Nephron (organoid): ENCODE data around the gene FAM76A.
"Not testable (repeated sequence)": the region's sequence is repeated elsewhere in the genome, so short reads cannot be mapped to it uniquely, and the experiment has no call there.

Experiments used
- H3K27ac Mint-ChIP-seq, 3 experiments: 2 replicates each; pipeline ENCODE4 v1.8.0; 2020; ENCODE audit warnings: mixed read lengths in 3 of 3, mild to moderate bottlenecking in 2 of 3, moderate library complexity in 1 of 3
- H3K27me3 Mint-ChIP-seq: 2 replicates; pipeline ENCODE4 v1.8.0; 2021; ENCODE audit warnings: low read depth, mild to moderate bottlenecking, moderate library complexity, mixed read lengths
- H3K36me3 Mint-ChIP-seq: 2 replicates; pipeline ENCODE4 v1.8.0; 2020; ENCODE audit warnings: low read depth, mixed read lengths
- H3K4me1 Mint-ChIP-seq: 2 replicates; pipeline ENCODE4 v1.8.0; 2020; ENCODE audit warnings: mixed read lengths
- H3K4me3 Mint-ChIP-seq, 3 experiments: 2 replicates each; pipeline ENCODE4 v1.8.0; 2020; ENCODE audit warnings: mild to moderate bottlenecking in 3 of 3, mixed read lengths in 3 of 3, moderate library complexity in 2 of 3
- H3K9me3 Mint-ChIP-seq: 2 replicates; pipeline ENCODE4 v1.8.0; 2020; ENCODE audit warnings: mixed read lengths
- CTCF ChIP-seq, 3 experiments: fragments of 200-600 bp; sonication (generic); IDR thresholded peaks; one replicate each; pipeline ENCODE4 v1.5.0; 2021; ENCODE audit warnings: antibody characterized with exemption in 3 of 3; ENCODE audit not compliant: unreplicated experiment in 3 of 3

FAM76A gene

DNA sequence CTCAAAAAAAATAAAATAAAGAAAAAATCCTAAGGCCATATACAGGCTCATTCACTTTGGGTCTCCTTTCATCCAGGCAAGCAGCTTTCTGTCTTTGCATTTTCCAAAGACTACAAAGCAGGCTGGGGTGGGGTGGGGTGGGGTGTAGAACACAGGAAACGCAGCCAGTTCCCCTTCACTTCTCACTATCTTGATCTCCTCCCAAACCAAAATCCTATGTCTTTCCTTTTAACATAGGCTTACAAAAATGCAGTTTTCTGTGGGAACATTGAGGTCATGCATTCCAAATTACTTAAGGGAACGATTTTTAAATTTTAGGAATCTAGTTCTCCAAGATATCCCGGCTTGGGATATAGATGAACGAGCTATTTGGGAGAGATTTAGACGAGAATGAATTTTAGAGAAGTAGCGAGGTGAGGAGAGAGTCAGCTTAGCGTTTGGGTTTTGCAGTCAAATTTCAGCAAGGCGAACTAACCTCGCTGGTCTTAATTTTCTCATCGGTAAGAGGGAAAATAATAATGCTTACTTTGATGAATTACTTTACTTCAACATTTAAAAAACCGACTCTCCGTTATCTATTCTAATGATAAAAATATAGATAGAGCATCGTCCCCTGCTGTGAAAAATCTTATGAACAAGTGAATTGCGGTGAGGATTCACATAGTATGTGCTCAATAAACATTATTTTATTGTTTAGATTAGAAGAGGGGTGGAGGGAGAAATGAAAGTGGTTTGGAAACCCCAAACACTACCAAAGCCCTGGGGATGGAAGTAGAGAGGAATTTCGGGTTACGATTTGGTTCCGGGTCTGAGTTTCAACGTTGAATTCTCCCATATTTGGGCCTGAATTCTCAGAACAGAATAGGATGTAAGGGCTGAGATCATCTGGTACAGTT is 46.5 kb downstream of the FAM76A start:
- H3K4me1 Mint-ChIP-seq: peaks cover 12% of the 10 kb centered on the region
- H3K36me3 Mint-ChIP-seq: peaks cover 3% of the 10 kb centered on the region
- no peak for TF ChIP-seq CTCF (IDR thresholded peaks at IDR 0.05; ENCODE audit: unreplicated experiment in 3 of 3)
- no peaks in the 10 kb centered on the region for H3K27me3 Mint-ChIP-seq
- H3K9me3 Mint-ChIP-seq: no peaks in the 10 kb centered on the region
- peak overlapping the region; percentile 91 to 95 (median 94) for H3K4me3 Mint-ChIP-seq
- H3K27ac Mint-ChIP-seq: peak overlapping the region; percentile 81 to 95 (median 95)

DNA sequence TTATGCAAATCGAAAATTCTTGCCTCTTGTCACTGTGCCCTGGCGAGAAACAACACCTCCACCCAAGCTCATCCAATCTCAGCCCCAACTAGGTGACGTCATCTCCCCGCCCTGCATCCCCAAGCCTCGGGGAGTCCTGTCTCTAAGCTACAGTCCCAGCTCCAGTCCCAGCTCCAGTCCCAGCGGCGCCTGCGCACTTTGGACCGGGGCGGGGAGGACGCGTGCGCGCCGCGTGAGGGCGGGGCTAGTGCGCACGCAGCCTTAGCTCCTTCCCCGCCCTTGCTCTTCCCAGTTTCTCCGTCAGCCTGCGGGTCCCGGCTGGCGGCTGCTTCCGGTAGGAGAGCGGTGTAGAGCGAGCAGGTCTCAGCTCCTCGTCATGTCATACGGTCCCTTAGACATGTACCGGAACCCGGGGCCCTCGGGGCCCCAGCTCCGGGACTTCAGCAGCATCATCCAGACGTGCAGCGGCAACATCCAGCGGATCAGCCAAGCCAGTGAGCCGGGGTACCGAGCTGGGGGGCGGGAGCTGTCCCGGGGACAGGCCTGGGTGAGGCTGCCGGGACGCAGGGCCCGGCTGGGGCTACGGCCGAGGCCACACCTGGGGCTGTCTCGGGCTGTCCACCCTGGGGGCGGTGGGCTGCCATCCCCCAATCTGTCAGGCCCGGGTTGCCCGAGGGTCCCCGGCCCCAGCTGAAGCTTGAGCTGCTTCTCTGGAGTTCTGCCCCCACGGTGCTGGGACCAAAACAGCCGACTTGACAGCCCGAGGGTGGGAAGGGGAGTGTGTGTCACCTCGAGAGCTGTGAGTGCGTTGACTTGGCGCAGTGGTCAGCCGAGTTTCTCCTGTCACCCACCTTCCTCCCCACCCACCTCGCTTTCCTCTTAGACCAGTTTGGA is 47.4 kb downstream of the FAM76A start, which contains the start of gene STX12:
TSS of gene STX12 (plus strand) at position 288 of the 894 bp plus-strand sequence. CDS start at position 377, 89 bp downstream.
- Mint-ChIP-seq H3K4me3 (peak within 1 kb of the TSS; percentile 94 to 97 (median 95)), H3K9me3 (no peaks in the 10 kb centered on the region), H3K27ac (peak within 1 kb of the TSS; percentile 95), H3K36me3 (peaks cover 3% of the 10 kb centered on the region), H3K27me3 (no peaks in the 10 kb centered on the region), H3K4me1 (peaks cover 12% of the 10 kb centered on the region)
- TF ChIP-seq CTCF (IDR thresholded peaks at IDR 0.05; ENCODE audit: unreplicated experiment in 3 of 3): no peak

- H3K27ac Mint-ChIP-seq: peak overlapping the region; percentile 80 to 95 (median 92)
- TF ChIP-seq CTCF (IDR thresholded peaks at IDR 0.05; ENCODE audit: unreplicated experiment in 3 of 3): no peak
- no peaks in the 10 kb centered on the region for H3K9me3 Mint-ChIP-seq
- peaks cover 3% of the 10 kb centered on the region for H3K36me3 Mint-ChIP-seq
- peak overlapping the region; percentile 94 to 97 (median 95) for H3K4me3 Mint-ChIP-seq
- H3K4me1 Mint-ChIP-seq: peaks cover 12% of the 10 kb centered on the region
- no peaks in the 10 kb centered on the region for H3K27me3 Mint-ChIP-seq
Observed at GRCh38 chr1:27773826-27774445, 48.2 kb downstream of the FAM76A start.

DNA sequence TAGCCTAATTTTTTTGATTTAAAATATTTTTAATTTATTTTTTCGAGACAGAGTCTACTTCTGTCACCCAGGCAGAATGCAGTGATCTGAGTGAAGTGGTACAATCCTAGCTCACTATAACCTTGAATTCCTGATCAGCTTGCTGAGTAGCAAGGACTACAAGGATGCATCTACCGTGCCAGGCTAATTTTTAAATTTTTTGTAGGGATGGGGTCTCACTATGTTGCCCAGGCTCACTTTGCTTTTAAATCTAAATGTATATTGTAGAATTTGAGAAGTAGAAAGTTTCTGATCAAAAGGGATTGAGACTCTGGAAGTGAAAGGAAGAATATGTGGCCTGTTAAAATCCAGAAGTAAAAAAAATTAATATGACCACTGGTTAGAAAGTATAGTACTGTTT is 48.9 kb downstream of the FAM76A start:
- Mint-ChIP-seq H3K27me3 (no peaks in the 10 kb centered on the region), H3K36me3 (peaks cover 3% of the 10 kb centered on the region), H3K9me3 (no peaks in the 10 kb centered on the region), H3K27ac (no peak overlapping the region), H3K4me1 (peaks cover 12% of the 10 kb centered on the region), H3K4me3 (peak overlapping the region in 1 of 3 experiments; percentile 20)
- no peak for TF ChIP-seq CTCF (IDR thresholded peaks at IDR 0.05; ENCODE audit: unreplicated experiment in 3 of 3)

DNA sequence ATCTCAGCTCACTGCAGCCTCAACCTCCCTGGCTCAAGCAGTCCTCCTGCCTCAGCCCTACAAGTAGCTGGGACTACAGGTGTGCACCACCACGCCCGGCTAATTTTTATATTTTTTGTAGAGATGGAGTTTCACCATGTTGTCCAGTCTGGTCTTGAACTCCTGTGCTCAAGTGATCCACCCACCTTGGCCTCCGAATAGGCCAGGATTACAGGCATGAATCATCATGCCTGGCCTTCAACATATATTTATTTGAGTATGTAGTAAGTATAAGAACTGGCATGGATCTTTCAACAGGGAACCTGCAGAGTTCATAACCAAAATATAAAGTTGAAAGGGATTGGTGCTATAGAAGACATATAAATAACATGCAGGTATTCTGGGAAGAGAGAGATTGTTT is 49.6 kb downstream of the FAM76A start:
- H3K27me3 Mint-ChIP-seq: not testable (repeated sequence)

GRCh38 chr1:27776276-27776675 is 50.5 kb downstream of the FAM76A start:
- H3K4me3 Mint-ChIP-seq, H3K36me3 Mint-ChIP-seq, H3K9me3 Mint-ChIP-seq, H3K27ac Mint-ChIP-seq, H3K27me3 Mint-ChIP-seq: not testable (repeated sequence)
- peaks cover 12% of the 10 kb centered on the region for H3K4me1 Mint-ChIP-seq

More for the DNA sequence above, 49.6 kb downstream of the FAM76A start:
- Mint-ChIP-seq H3K4me1 (peaks cover 12% of the 10 kb centered on the region), H3K4me3 (peak overlapping the region in 1 of 3 experiments; percentile 7)
- not testable (repeated sequence) for H3K27ac Mint-ChIP-seq, H3K9me3 Mint-ChIP-seq, H3K36me3 Mint-ChIP-seq
